ENCODE results near the gene CDK9. TPM values are rescaled to one million over a fixed set of nuclear protein-coding genes. Genes with fewer than 3 reads are reported as not detected.
A peak's percentile ranks its signal among the peaks of the same experiment; 100 is the strongest.

The CDK9 gene
- total RNA-seq, 1 experiment from 2014 or later: 37.3 TPM

DNA sequence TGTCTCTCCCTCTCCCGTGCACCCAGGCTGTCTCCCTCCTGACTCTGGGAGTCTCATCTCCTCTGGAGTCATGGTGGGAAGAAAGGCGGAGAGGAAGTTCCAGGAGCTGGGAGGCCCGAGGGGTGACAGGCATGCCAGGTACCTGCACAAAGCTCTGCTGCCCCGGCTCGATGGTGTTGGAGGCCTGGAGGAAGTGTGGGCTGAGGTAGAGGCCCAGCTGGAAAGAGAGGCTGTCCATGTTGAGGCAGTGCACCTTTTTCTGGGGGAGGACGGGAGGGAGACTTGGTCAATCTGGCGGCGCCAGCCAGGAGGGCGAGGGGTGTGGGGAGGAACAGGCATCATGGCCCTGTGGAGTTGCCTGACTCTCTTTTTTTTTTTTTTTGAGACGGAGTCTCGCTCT lies 32.7 kb downstream of the CDK9 start:
- intact Hi-C loops (cut with micrococcal nuclease): no loop called here
- DNase-seq (no peak), ATAC-seq (no peak)
- no peaks in the 10 kb centered on the region for H3K9me3 ChIP-seq (ENCODE audit: low read length)
- ChIA-PET POLR2A (ENCODE audit: unreplicated experiment) (no interaction called here), CTCF (no interaction called here)
- no peak overlapping the region for H2AFZ ChIP-seq (ENCODE audit: low read length)
- no TSS peak for BruUV-seq (replicated peaks)
- no peak overlapping the region for H3K4me2 ChIP-seq (ENCODE audit: low read length)
- TF ChIP-seq, protein P1, sequence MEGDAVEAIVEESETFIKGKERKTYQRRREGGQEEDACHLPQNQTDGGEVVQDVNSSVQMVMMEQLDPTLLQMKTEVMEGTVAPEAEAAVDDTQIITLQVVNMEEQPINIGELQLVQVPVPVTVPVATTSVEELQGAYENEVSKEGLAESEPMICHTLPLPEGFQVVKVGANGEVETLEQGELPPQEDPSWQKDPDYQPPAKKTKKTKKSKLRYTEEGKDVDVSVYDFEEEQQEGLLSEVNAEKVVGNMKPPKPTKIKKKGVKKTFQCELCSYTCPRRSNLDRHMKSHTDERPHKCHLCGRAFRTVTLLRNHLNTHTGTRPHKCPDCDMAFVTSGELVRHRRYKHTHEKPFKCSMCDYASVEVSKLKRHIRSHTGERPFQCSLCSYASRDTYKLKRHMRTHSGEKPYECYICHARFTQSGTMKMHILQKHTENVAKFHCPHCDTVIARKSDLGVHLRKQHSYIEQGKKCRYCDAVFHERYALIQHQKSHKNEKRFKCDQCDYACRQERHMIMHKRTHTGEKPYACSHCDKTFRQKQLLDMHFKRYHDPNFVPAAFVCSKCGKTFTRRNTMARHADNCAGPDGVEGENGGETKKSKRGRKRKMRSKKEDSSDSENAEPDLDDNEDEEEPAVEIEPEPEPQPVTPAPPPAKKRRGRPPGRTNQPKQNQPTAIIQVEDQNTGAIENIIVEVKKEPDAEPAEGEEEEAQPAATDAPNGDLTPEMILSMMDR (conservative IDR thresholded peaks at IDR 0.05; ENCODE audit: low read depth, low read length): no peak
- TF ChIP-seq EZH2 (IDR thresholded peaks at IDR 0.05; ENCODE audit: low read length, unreplicated experiment) (no peak), EZH2phosphoT487 (IDR thresholded peaks at IDR 0.05; ENCODE audit: borderline replicate concordance, low read length) (no peak)
- H3K27ac ChIP-seq (ENCODE audit: low read length): no peak overlapping the region
- no peak overlapping the region for H3K9ac ChIP-seq (ENCODE audit: low read length)
- H3K4me3 ChIP-seq (ENCODE audit: low read length): no peak overlapping the region
- H4K20me1 ChIP-seq (ENCODE audit: low read length): no peaks in the 10 kb centered on the region
- H3K79me2 ChIP-seq (ENCODE audit: low read length): no peaks in the 10 kb centered on the region
- H3K9me2 ChIP-seq (replicated peaks; ENCODE audit: low read length): no peaks in the 10 kb centered on the region
- no peaks in the 10 kb centered on the region for H3F3A ChIP-seq (ENCODE audit: low read length, unreplicated experiment)
- H3K36me3 ChIP-seq (ENCODE audit: low read depth, low read length): peaks cover 5% of the 10 kb centered on the region; the same call in 1 of the 2 replicates
- no peaks in the 10 kb centered on the region for H3K4me1 ChIP-seq (ENCODE audit: insufficient read depth, low read length)
- no peaks in the 10 kb centered on the region for H3K27me3 ChIP-seq (ENCODE audit: low read length)

DNA sequence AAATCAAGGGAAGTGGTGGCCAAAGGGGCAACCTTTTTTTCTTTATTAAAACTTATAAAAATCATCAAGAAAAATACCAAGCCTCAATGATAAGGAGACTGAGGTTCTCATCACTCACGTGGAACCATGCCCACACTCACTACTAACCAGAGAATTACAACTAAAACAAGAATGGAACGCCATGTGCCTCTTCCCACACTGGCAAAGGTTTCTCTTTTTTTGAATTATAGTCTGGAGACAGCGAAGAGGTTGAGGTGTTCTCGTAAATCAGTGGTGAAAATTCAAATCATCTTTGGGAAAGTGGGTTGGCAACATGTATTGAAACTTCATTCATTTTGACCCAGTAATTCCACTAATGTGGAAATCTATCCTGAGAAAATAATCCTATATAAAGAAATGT lies 36.3 kb downstream of the CDK9 start:
- H3K4me3 ChIP-seq (ENCODE audit: low read length): no peak overlapping the region
- TF ChIP-seq EZH2phosphoT487 (IDR thresholded peaks at IDR 0.05; ENCODE audit: borderline replicate concordance, low read length): no peak
- TF ChIP-seq EZH2 (IDR thresholded peaks at IDR 0.05; ENCODE audit: low read length, unreplicated experiment): no peak
- TF ChIP-seq, protein P1 (conservative IDR thresholded peaks at IDR 0.05; ENCODE audit: low read depth, low read length): no peak
- no peak for DNase-seq
- H3K27ac ChIP-seq (ENCODE audit: low read length): no peak overlapping the region
- H3K36me3 ChIP-seq (ENCODE audit: low read depth, low read length): no peaks in the 10 kb centered on the region
- H3K27me3 ChIP-seq (ENCODE audit: low read length): no peaks in the 10 kb centered on the region
- H3K4me2 ChIP-seq (ENCODE audit: low read length): no peak overlapping the region
- ChIA-PET CTCF (no interaction called here), POLR2A (ENCODE audit: unreplicated experiment) (no interaction called here)
- H3K9ac ChIP-seq (ENCODE audit: low read length): no peak overlapping the region
- H3K4me1 ChIP-seq (ENCODE audit: insufficient read depth, low read length): no peaks in the 10 kb centered on the region
- no peak overlapping the region for H2AFZ ChIP-seq (ENCODE audit: low read length)
- H3K79me2 ChIP-seq (ENCODE audit: low read length): no peaks in the 10 kb centered on the region
- no peak for ATAC-seq
- H3K9me3 ChIP-seq (ENCODE audit: low read length): no peaks in the 10 kb centered on the region
- H4K20me1 ChIP-seq (ENCODE audit: low read length): no peaks in the 10 kb centered on the region
- H3F3A ChIP-seq (ENCODE audit: low read length, unreplicated experiment): no peaks in the 10 kb centered on the region
- H3K9me2 ChIP-seq (replicated peaks; ENCODE audit: low read length): no peaks in the 10 kb centered on the region
- no TSS peak for BruUV-seq (replicated peaks)
- intact Hi-C loops (cut with micrococcal nuclease): no loop called here

DNA sequence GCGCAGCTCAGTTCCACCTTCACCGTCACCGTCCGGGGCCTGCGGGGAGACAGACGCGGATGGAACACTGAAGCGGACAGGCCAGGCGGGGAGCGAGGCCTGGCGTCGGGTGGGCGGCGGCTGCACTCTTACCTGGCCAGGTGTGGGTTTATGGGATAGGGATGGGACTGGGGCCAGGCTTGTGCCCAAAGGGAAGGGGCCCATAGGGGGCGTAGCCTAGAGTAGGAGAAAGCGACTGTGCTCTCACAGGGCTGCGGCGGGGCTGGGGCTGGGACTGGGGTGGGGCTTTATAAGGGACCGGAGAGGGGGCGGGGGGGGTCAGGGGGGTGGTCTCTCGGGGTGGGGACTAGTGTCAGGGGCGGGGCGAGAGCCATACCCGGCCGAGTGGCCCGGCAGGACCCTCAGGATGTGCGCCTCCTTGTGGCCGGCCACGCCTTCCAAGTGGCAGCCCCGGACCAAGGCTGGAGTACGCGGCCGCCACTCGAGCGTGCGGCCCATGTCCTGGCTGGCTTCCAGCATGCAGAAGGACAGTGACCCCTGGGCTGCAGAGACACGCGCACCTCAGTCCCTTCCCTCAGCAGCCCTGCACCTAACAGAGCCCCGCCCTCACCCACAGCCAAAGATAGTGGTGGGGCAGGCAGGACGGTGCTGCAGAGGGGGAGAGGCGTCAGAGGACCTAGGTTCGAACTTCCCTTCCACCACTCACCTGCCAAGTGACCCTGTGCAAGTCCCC lies 39.7 kb downstream of the CDK9 start:
- Histone ChIP-seq H3K9me2 (replicated peaks; ENCODE audit: low read length) (no peaks in the 10 kb centered on the region), H3K27me3 (ENCODE audit: low read length) (no peaks in the 10 kb centered on the region), H3K4me3 (ENCODE audit: low read length) (no peak overlapping the region), H3K9ac (ENCODE audit: low read length) (no peak overlapping the region), H3K27ac (ENCODE audit: low read length) (no peak overlapping the region), H3K4me1 (ENCODE audit: insufficient read depth, low read length) (0 out of 2 replicates have a peak, but pooled peaks cover 3% of the 10 kb centered on the region), H3K4me2 (ENCODE audit: low read length) (no peak overlapping the region), H4K20me1 (ENCODE audit: low read length) (no peaks in the 10 kb centered on the region), H2AFZ (ENCODE audit: low read length) (no peak overlapping the region), H3F3A (ENCODE audit: low read length, unreplicated experiment) (no peaks in the 10 kb centered on the region), H3K36me3 (ENCODE audit: low read depth, low read length) (no peaks in the 10 kb centered on the region), H3K79me2 (ENCODE audit: low read length) (no peaks in the 10 kb centered on the region), H3K9me3 (ENCODE audit: low read length) (no peaks in the 10 kb centered on the region)
- ChIA-PET CTCF (no interaction called here), POLR2A (ENCODE audit: unreplicated experiment) (no interaction called here)
- intact Hi-C loops (cut with micrococcal nuclease): no loop called here
- BruUV-seq (replicated peaks): no TSS peak
- TF ChIP-seq EZH2phosphoT487 (IDR thresholded peaks at IDR 0.05; ENCODE audit: borderline replicate concordance, low read length): no peak
- TF ChIP-seq, protein P1 (conservative IDR thresholded peaks at IDR 0.05; ENCODE audit: low read depth, low read length): peak; percentile 37; the same call in 1 of the 2 replicates
- TF ChIP-seq EZH2 (IDR thresholded peaks at IDR 0.05; ENCODE audit: low read length, unreplicated experiment): no peak
- peak; percentile 27; the same call in 1 of the 2 replicates for ATAC-seq
- DNase-seq: no peak

Measured in PC-3 (cell line).